Esophagus muscularis mucosa (tissue), 4 donors: ENCODE results near the gene ZNF516. TPM values are rescaled to one million over a fixed set of nuclear protein-coding genes. Genes with fewer than 3 reads are reported as not detected.

Experiments
- DNase-seq: peaks from one replicate; pipeline ENCODE4 v3.0.0-alpha.2; 2017; ENCODE audit errors: extremely low spot score
- H3K27ac ChIP-seq, 4 donors: fragments of 200-600 bp; sonication (generic); replicated peaks in 1 of 4; 1 replicate in 3 of 4; 2 replicates in 1 of 4; pipeline ENCODE4 v1.5.1; 2016 to 2019; ENCODE audit warnings: mild to moderate bottlenecking in 1 of 4
- H3K27me3 ChIP-seq, 4 donors: fragments of 200-600 bp; sonication (generic); one replicate each; pipeline versions ENCODE4 v1.5.1 to v1.6.0; 2016 to 2019
- H3K36me3 ChIP-seq, 4 donors: fragments of 200-600 bp; sonication (generic); one replicate each; pipeline ENCODE4 v1.5.1; 2016 to 2019
- H3K4me1 ChIP-seq, 4 donors: fragments of 200-600 bp; sonication (generic); one replicate each; pipeline ENCODE4 v1.5.1; 2016 to 2019
- H3K4me3 ChIP-seq, 4 donors: fragments of 200-600 bp; sonication (generic); 1 replicate in 2 of 4; 2 replicates in 2 of 4; pipeline ENCODE4 v1.5.1; 2016 to 2019; ENCODE audit warnings: mild to moderate bottlenecking in 4 of 4, moderate library complexity in 1 of 4
- H3K9me3 ChIP-seq, 4 donors: fragments of 200-600 bp; sonication (generic); 1 replicate in 3 of 4; 2 replicates in 1 of 4; pipeline ENCODE4 v1.5.1; 2016 to 2019
- CTCF ChIP-seq, 3 experiments: fragments of 200-600 bp in 2 of 3; fragments of 450-650 bp in 1 of 3; sonication (generic) in 2 of 3; IDR thresholded peaks; one replicate each; pipeline ENCODE4 v1.5.1; 2017 to 2019; ENCODE audit warnings: antibody characterized with exemption in 3 of 3, mild to moderate bottlenecking in 2 of 3, moderate library complexity in 1 of 3
- EP300 ChIP-seq: sonication (generic); formaldehyde crosslinking; IDR thresholded peaks from one replicate; pipeline ENCODE4 v1.6.1; 2017; ENCODE audit warnings: antibody characterized with exemption
- POLR2A ChIP-seq: fragments of 450-650 bp; IDR thresholded peaks from one replicate; pipeline ENCODE4 v1.6.1; 2017; ENCODE audit warnings: antibody characterized with exemption, moderate library complexity, mild to moderate bottlenecking, low read depth
- POLR2AphosphoS5 ChIP-seq, 2 donors: sonication (generic); formaldehyde crosslinking; IDR thresholded peaks; one replicate each; pipeline ENCODE4 v1.6.1; 2017; ENCODE audit warnings: antibody characterized with exemption in 2 of 2
- WGBS: methylation state at CpG from one replicate; pipeline ENCODE4 v1.1.5; 2018; 5-methylcytosine and 5-hydroxymethylcytosine counted together
- intact Hi-C: fragments of 100-400 bp; cut with DNase I; formaldehyde crosslinking; loops from one replicate; pipeline ENCODE4 v1.15.1; 2023
- total RNA-seq, 4 donors: library from RNA; depleted of rRNA; stranded (reverse); fragments of >200 nt; gene quantifications; one replicate each; pipeline versions ENCODE4 v1.1.0 to v1.2.1, GENCODE V29; 2016

The ZNF516 gene
- total RNA-seq, 4 donors from 2014 or later, result 28.5 to 44.9 (median 35.8) TPM

DNA sequence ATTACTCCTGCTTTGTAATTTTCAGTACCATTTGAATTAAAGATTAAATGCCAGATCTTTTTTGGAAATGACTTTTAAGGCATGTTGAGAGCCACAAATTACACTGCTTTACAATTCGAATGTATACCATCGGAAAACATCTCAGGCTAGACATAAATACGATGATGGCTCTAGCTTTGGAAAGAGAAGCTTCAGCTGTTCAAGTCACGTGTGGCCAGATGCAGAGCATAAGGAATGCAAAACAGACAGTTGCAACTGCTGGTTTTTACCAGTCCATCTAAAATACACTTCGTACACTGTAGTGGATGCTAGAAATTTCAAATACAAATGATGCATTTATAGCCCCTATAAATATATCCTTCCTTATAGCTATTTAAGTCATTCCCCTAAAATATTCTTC lies 8.0 kb downstream of the ZNF516 start:
- no peak overlapping the region for H3K27ac ChIP-seq
- WGBS, result 53% methylated on average over 5 of the region's 5 CpGs

GRCh38 chr18:76486574-76486973 lies 8.5 kb downstream of the ZNF516 start:
- H3K4me3 ChIP-seq, result no peak overlapping the region
- H3K36me3 ChIP-seq, result no peaks in the 10 kb centered on the region
- 72% methylated on average over 6 of the region's 6 CpGs for WGBS
- TF ChIP-seq CTCF (IDR thresholded peaks at IDR 0.05) (no peak), POLR2AphosphoS5 (IDR thresholded peaks at IDR 0.05) (no peak), EP300 (no peak), POLR2A (no peak)
- peaks cover 16 to 49% (median 44%) of the 10 kb centered on the region in 4 donors for H3K4me1 ChIP-seq
- intact Hi-C loops, result loop anchor here (5.0 kb wide), 1 partner anchor 34 kb away; no protein-coding TSS in a partner anchor
- no peaks in the 10 kb centered on the region for H3K27me3 ChIP-seq
- no peak for DNase-seq
- no peaks in the 10 kb centered on the region for H3K9me3 ChIP-seq
- H3K27ac ChIP-seq, result no peak overlapping the region

More for the DNA sequence above, 8.0 kb downstream of the ZNF516 start:
- no peak for DNase-seq
- Histone ChIP-seq H3K36me3 (no peaks in the 10 kb centered on the region), H3K9me3 (no peaks in the 10 kb centered on the region), H3K4me1 (peaks cover 16 to 49% (median 44%) of the 10 kb centered on the region in 4 donors), H3K4me3 (no peak overlapping the region), H3K27me3 (no peaks in the 10 kb centered on the region)
- intact Hi-C loops, result loop anchor here (5.0 kb wide), 1 partner anchor 35 kb away; no protein-coding TSS in a partner anchor
- peak in 1 of 2 donors; percentile 18 for TF ChIP-seq POLR2AphosphoS5 (IDR thresholded peaks at IDR 0.05)
- no peak for TF ChIP-seq EP300
- no peak for TF ChIP-seq CTCF (IDR thresholded peaks at IDR 0.05)

DNA sequence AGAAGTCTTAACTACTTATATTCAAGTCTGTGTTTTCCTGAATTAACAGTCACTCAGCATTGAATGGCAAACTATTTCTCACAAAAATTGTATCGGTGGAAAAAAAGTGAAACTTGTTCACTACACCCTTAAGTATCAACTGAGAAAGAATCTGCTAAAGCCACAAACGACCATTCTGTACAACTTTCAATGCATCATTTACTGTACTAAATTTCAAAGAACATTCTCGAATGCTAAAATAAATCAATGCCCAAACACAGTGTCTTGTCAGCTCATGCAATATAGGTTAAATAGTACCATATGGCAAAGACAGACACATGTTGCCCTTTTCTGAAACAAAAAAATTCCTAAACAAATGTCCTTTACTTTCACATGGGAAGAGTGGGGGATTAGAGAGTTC lies 9.0 kb downstream of the ZNF516 start:
- Histone ChIP-seq H3K4me3 (no peak overlapping the region), H3K4me1 (peaks cover 16 to 49% (median 46%) of the 10 kb centered on the region in 4 donors), H3K9me3 (no peaks in the 10 kb centered on the region), H3K36me3 (no peaks in the 10 kb centered on the region), H3K27me3 (no peaks in the 10 kb centered on the region), H3K27ac (no peak overlapping the region)
- no peak for DNase-seq
- TF ChIP-seq CTCF (IDR thresholded peaks at IDR 0.05) (no peak), EP300 (no peak), POLR2AphosphoS5 (IDR thresholded peaks at IDR 0.05) (no peak), POLR2A (no peak)
- intact Hi-C loops, result loop anchor here (5.0 kb wide), 1 partner anchor 34 kb away; no protein-coding TSS in a partner anchor
- WGBS, result 54% methylated on average over 3 of the region's 3 CpGs

- Histone ChIP-seq H3K36me3 (no peaks in the 10 kb centered on the region), H3K27ac (no peak overlapping the region), H3K27me3 (no peaks in the 10 kb centered on the region), H3K4me1 (peaks cover 10 to 45% (median 38%) of the 10 kb centered on the region in 4 donors), H3K4me3 (no peak overlapping the region), H3K9me3 (no peaks in the 10 kb centered on the region)
- intact Hi-C loops, result loop anchor here (5.0 kb wide), 1 partner anchor 33 kb away; no protein-coding TSS in a partner anchor
- TF ChIP-seq CTCF (IDR thresholded peaks at IDR 0.05) (no peak), POLR2A (no peak), POLR2AphosphoS5 (IDR thresholded peaks at IDR 0.05) (no peak), EP300 (no peak)
- 77% methylated on average over 6 of the region's 6 CpGs for WGBS
- DNase-seq, result no peak
Observed at GRCh38 chr18:76484749-76485387, 10.2 kb downstream of the ZNF516 start.
